Thyroid gland (tissue), 4 donors: Measurements from ENCODE around the gene GJC1. TPM values are rescaled to one million over a fixed set of nuclear protein-coding genes. Genes with fewer than 3 reads are reported as not detected.

Experiments used
- DNase-seq, 2 donors: peaks; one replicate each; pipeline ENCODE4 v3.0.0-alpha.2; 2019
- H3K27ac ChIP-seq, 3 donors: fragments of 200-600 bp; sonication (generic); 1 replicate in 2 of 3; 2 replicates in 1 of 3; pipeline ENCODE4 v1.5.1; 2016 to 2019; ENCODE audit warnings: mild to moderate bottlenecking in 1 of 3, moderate library complexity in 1 of 3
- H3K27me3 ChIP-seq: fragments of 200-600 bp; sonication (generic); one replicate; pipeline ENCODE4 v1.5.1; 2019
- H3K36me3 ChIP-seq, 2 donors: fragments of 200-600 bp; sonication (generic); one replicate each; pipeline ENCODE4 v1.5.1; 2016 to 2019
- H3K4me1 ChIP-seq, 2 donors: fragments of 200-600 bp; sonication (generic); one replicate each; pipeline ENCODE4 v1.5.1; 2017 to 2019
- H3K4me3 ChIP-seq, 3 donors: fragments of 200-600 bp; sonication (generic); replicated peaks in 1 of 3; 1 replicate in 2 of 3; 2 replicates in 1 of 3; pipeline ENCODE4 v1.5.1; 2016; ENCODE audit warnings: mild to moderate bottlenecking in 1 of 3
- H3K9me3 ChIP-seq: fragments of 200-600 bp; sonication (generic); one replicate; pipeline ENCODE4 v1.5.1; 2017
- POLR2A ChIP-seq, 2 donors: fragments of 450-650 bp; IDR thresholded peaks; one replicate each; pipeline ENCODE4 v1.6.1; 2017; ENCODE audit warnings: antibody characterized with exemption in 2 of 2, mild to moderate bottlenecking in 2 of 2, moderate library complexity in 1 of 2
- WGBS, 2 donors: methylation state at CpG; one replicate each; pipeline ENCODE4 v1.1.5; 2017; 5-methylcytosine and 5-hydroxymethylcytosine counted together
- intact Hi-C: fragments of 100-400 bp; cut with DNase I; formaldehyde crosslinking; loops from one replicate; pipeline ENCODE4 v1.15.1; 2023
- total RNA-seq, 4 donors: library from RNA; depleted of rRNA; stranded (reverse); fragments of >200 nt; gene quantifications; one replicate each; pipeline ENCODE4 v1.2.3, GENCODE V29; 2016
- TF ChIP-seq, protein P1 (sequence below), 6 experiments: fragments of 200-600 bp in 3 of 6; fragments of 450-650 bp in 3 of 6; sonication (generic) in 3 of 6; IDR thresholded peaks; one replicate each; pipeline ENCODE4 v1.5.1; 2016 to 2019; ENCODE audit warnings: antibody characterized with exemption in 6 of 6, mild to moderate bottlenecking in 2 of 6, inconsistent platforms in 1 of 6, moderate library complexity in 1 of 6

The GJC1 gene
- total RNA-seq, 4 donors from 2014 or later: 1.4 to 6.1 (median 3.8) TPM

DNA sequence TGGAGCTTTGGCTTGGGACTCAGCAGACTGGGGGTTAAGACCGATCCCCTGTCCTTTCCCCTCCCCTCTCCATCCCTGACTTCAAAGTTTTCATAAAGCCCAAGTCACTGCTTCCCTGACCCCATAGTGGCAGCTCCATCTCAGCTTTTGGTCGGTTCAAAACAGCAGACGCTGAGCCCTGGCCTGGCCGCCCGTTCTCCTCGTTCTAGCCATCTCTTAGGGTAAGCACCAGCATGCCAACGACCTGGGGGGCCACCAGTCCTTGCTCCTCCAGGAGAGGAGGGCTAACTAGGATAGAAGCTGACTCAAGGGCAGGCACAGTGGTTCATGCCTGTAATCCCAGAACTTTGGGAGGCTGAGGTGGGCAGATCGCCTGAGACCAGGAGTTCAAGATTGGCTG lies 16.1 kb upstream of the GJC1 start:
- no peak for TF ChIP-seq POLR2A (IDR thresholded peaks at IDR 0.05)
- TF ChIP-seq, protein P1, sequence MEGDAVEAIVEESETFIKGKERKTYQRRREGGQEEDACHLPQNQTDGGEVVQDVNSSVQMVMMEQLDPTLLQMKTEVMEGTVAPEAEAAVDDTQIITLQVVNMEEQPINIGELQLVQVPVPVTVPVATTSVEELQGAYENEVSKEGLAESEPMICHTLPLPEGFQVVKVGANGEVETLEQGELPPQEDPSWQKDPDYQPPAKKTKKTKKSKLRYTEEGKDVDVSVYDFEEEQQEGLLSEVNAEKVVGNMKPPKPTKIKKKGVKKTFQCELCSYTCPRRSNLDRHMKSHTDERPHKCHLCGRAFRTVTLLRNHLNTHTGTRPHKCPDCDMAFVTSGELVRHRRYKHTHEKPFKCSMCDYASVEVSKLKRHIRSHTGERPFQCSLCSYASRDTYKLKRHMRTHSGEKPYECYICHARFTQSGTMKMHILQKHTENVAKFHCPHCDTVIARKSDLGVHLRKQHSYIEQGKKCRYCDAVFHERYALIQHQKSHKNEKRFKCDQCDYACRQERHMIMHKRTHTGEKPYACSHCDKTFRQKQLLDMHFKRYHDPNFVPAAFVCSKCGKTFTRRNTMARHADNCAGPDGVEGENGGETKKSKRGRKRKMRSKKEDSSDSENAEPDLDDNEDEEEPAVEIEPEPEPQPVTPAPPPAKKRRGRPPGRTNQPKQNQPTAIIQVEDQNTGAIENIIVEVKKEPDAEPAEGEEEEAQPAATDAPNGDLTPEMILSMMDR (IDR thresholded peaks at IDR 0.05): no peak
- Histone ChIP-seq H3K27ac (no peak overlapping the region), H3K4me3 (no peak overlapping the region), H3K9me3 (no peaks in the 10 kb centered on the region), H3K4me1 (no peaks in the 10 kb centered on the region), H3K36me3 (peaks cover 10% of the 10 kb centered on the region in 2 donors), H3K27me3 (no peaks in the 10 kb centered on the region)
- no peak for DNase-seq
- intact Hi-C loops: no loop called here
- WGBS, 2 donors: 56 to 61% methylated on average over 8 of the region's 8 CpGs

DNA sequence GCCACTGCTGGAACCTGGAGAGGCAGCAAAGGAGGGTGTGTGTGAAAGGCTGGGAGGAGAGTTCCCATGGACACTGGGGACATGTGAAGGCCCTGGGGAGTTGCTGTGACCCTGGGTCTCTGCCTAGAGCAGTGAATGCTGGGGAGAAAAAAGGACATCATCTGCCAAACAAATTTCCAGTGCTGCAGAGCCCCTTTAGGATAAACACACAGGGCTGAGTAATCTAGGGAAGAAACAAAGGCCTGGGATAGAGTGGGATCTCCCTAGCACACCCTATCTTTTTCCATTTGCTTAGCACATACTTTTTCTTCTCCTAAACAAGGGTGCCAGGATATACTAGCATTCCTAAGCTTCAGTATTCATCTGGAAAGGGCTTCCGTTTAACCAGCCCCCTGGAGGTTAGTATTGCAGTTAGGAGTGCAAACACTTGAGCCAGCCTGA lies 14.3 kb upstream of the GJC1 start:
- no peak overlapping the region for H3K4me3 ChIP-seq
- no peaks in the 10 kb centered on the region for H3K27me3 ChIP-seq
- no peak overlapping the region for H3K27ac ChIP-seq
- TF ChIP-seq, protein P1 (IDR thresholded peaks at IDR 0.05): no peak
- no peak for TF ChIP-seq POLR2A (IDR thresholded peaks at IDR 0.05)
- H3K9me3 ChIP-seq: no peaks in the 10 kb centered on the region
- no peaks in the 10 kb centered on the region for H3K36me3 ChIP-seq
- intact Hi-C loops: no loop called here
- 41 to 64% methylated on average over 1 of the region's 1 CpG for WGBS, 2 donors
- H3K4me1 ChIP-seq: no peaks in the 10 kb centered on the region
- no peak for DNase-seq

DNA sequence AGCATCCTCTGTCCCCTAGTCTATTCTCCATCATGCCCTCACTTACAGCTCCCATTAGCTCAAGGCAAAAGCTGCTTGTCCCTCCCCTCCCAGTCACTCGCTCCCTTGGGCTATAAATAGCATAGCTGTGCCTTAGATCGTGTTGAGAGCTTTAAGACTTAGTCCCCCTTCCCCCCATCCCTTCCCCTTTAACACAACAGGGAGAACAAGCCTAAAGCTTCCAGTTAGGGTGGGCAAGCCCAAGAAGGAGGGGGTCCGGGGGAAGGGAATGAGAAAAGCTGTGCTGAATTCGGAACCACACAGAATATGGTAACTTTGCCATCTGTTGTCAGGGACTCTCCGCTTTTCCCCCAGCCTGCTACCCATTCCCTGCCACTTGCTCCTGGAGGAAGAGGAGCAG lies 12.7 kb upstream of the GJC1 start:
- no peak overlapping the region for H3K4me3 ChIP-seq
- no peak overlapping the region for H3K27ac ChIP-seq
- DNase-seq: no peak
- H3K9me3 ChIP-seq: no peaks in the 10 kb centered on the region
- 45 to 56% methylated on average over 5 of the region's 5 CpGs for WGBS, 2 donors
- intact Hi-C loops: no loop called here
- no peak for TF ChIP-seq POLR2A (IDR thresholded peaks at IDR 0.05)
- TF ChIP-seq, protein P1 (IDR thresholded peaks at IDR 0.05): no peak
- no peaks in the 10 kb centered on the region for H3K4me1 ChIP-seq
- no peaks in the 10 kb centered on the region for H3K27me3 ChIP-seq
- H3K36me3 ChIP-seq: no peaks in the 10 kb centered on the region

DNA sequence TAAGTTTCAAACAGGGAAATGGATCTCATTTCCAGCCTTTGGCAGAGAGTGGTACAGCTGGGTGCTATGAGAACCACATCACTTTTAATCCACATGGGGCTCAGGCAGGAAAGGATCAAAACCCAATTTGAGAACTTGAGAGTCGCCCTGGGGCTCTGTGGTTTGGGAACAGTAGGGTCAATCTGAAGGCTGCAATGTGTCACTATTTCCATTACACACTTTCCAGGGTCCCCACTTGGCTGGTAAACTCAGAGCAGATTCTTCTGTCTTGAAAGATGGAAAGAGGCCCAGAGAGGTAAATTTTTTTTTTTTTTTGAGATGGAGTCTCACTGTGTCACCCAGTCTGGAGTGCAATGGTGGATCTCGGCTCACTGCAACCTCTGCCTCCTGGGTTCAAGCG lies 10.8 kb upstream of the GJC1 start:
- DNase-seq: no peak
- Histone ChIP-seq H3K4me3 (no peak overlapping the region), H3K4me1 (peaks cover 0 to 5% of the 10 kb centered on the region in 2 donors), H3K36me3 (no peaks in the 10 kb centered on the region), H3K9me3 (no peaks in the 10 kb centered on the region), H3K27me3 (no peaks in the 10 kb centered on the region), H3K27ac (no peak overlapping the region)
- 71 to 77% methylated on average over 3 of the region's 3 CpGs for WGBS, 2 donors
- intact Hi-C loops: no loop called here
- TF ChIP-seq, protein P1 (IDR thresholded peaks at IDR 0.05): no peak
- no peak for TF ChIP-seq POLR2A (IDR thresholded peaks at IDR 0.05)

DNA sequence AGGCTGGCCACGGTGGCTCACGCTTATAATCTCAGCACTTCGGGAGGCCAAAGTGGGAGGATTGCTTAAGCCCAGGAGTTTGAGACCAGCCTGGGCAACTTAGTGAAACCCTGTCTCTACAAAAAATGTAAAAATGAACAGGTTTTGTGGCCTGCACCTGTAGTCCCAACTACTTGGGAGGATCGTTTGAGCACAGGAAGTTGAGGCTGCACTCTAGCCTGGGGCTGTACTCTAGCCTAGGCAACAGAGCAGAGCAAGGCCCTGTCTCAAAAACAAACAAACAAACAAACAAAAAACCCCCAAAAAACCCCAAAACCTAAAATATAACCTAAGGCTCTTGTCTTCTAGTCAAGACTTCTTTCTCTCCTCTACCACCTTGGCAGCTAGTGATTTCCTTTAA lies 10.2 kb upstream of the GJC1 start:
- H3K27me3 ChIP-seq: no peaks in the 10 kb centered on the region
- DNase-seq: no peak
- no peaks in the 10 kb centered on the region for H3K36me3 ChIP-seq
- H3K9me3 ChIP-seq: no peaks in the 10 kb centered on the region
- H3K4me1 ChIP-seq: peaks cover 0 to 5% of the 10 kb centered on the region in 2 donors
- no peak overlapping the region for H3K4me3 ChIP-seq
- intact Hi-C loops: no loop called here
- TF ChIP-seq POLR2A (IDR thresholded peaks at IDR 0.05): no peak
- TF ChIP-seq, protein P1 (IDR thresholded peaks at IDR 0.05): no peak
- WGBS, 2 donors: 80 to 82% methylated on average over 4 of the region's 4 CpGs
- no peak overlapping the region for H3K27ac ChIP-seq
